ENCODE measurements around the gene LAYN. TPM values are rescaled to one million over a fixed set of nuclear protein-coding genes. Genes with fewer than 3 reads are reported as not detected.

Gene LAYN, protein sequence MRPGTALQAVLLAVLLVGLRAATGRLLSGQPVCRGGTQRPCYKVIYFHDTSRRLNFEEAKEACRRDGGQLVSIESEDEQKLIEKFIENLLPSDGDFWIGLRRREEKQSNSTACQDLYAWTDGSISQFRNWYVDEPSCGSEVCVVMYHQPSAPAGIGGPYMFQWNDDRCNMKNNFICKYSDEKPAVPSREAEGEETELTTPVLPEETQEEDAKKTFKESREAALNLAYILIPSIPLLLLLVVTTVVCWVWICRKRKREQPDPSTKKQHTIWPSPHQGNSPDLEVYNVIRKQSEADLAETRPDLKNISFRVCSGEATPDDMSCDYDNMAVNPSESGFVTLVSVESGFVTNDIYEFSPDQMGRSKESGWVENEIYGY
- total RNA-seq, result 10 to 100 TPM; 10.6 to 12.8 TPM

- Histone ChIP-seq H3K36me3 (no peaks in the 10 kb centered on the region), H3K9me3 (no peaks in the 10 kb centered on the region), H3K27me3 (replicated peaks; ENCODE audit: insufficient read depth) (no peaks in the 10 kb centered on the region), H3K4me3 (peak within 1 kb of the TSS; percentile 45 to 48), H3K27ac (peak within 1 kb of the TSS; percentile 60 to 72), H3K4me1 (replicated peaks) (no peaks in the 10 kb centered on the region)
- WGBS, result 6% methylated on average over 53 of the region's 70 CpGs
- TF ChIP-seq POLR2AphosphoS5 (IDR thresholded peaks at IDR 0.05) (peak; percentile 22), POLR2A (IDR thresholded peaks at IDR 0.05) (peak; percentile 70)
- TF ChIP-seq, protein P1, sequence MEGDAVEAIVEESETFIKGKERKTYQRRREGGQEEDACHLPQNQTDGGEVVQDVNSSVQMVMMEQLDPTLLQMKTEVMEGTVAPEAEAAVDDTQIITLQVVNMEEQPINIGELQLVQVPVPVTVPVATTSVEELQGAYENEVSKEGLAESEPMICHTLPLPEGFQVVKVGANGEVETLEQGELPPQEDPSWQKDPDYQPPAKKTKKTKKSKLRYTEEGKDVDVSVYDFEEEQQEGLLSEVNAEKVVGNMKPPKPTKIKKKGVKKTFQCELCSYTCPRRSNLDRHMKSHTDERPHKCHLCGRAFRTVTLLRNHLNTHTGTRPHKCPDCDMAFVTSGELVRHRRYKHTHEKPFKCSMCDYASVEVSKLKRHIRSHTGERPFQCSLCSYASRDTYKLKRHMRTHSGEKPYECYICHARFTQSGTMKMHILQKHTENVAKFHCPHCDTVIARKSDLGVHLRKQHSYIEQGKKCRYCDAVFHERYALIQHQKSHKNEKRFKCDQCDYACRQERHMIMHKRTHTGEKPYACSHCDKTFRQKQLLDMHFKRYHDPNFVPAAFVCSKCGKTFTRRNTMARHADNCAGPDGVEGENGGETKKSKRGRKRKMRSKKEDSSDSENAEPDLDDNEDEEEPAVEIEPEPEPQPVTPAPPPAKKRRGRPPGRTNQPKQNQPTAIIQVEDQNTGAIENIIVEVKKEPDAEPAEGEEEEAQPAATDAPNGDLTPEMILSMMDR (IDR thresholded peaks at IDR 0.05), result no peak
- intact Hi-C loops (cut with DNase I), result no loop called here
- peak; percentile 51 for DNase-seq (ENCODE audit: low spot score)
Measured at GRCh38 chr11:111540114-111540936, at the start of gene LAYN. TSS of gene LAYN (plus strand) at chr11:111540720. CDS start at chr11:111540844, 124 bp downstream.

GRCh38 chr11:111494040-111494439, 46.5 kb upstream of the LAYN start:
- TF ChIP-seq POLR2A (IDR thresholded peaks at IDR 0.05), result no peak
- TF ChIP-seq, protein P1 (IDR thresholded peaks at IDR 0.05), result no peak
- no peak for TF ChIP-seq POLR2AphosphoS5 (IDR thresholded peaks at IDR 0.05)
- no peak overlapping the region for H3K4me3 ChIP-seq
- intact Hi-C loops (cut with DNase I), result no loop called here
- no peak overlapping the region for H3K27ac ChIP-seq
- no peaks in the 10 kb centered on the region for H3K4me1 ChIP-seq (replicated peaks)
- DNase-seq (ENCODE audit: low spot score), result no peak
- no peaks in the 10 kb centered on the region for H3K9me3 ChIP-seq
- no peaks in the 10 kb centered on the region for H3K27me3 ChIP-seq (replicated peaks; ENCODE audit: insufficient read depth)
- 76% methylated on average over 1 of the region's 1 CpG for WGBS
- H3K36me3 ChIP-seq, result no peaks in the 10 kb centered on the region

GRCh38 chr11:111499483-111499882, 41.0 kb upstream of the LAYN start:
- Histone ChIP-seq H3K4me3 (no peak overlapping the region), H3K27me3 (replicated peaks; ENCODE audit: insufficient read depth) (no peaks in the 10 kb centered on the region), H3K9me3 (no peaks in the 10 kb centered on the region), H3K36me3 (no peaks in the 10 kb centered on the region), H3K4me1 (replicated peaks) (no peaks in the 10 kb centered on the region), H3K27ac (no peak overlapping the region)
- TF ChIP-seq, protein P1 (IDR thresholded peaks at IDR 0.05), result no peak
- TF ChIP-seq POLR2A (IDR thresholded peaks at IDR 0.05), result no peak
- TF ChIP-seq POLR2AphosphoS5 (IDR thresholded peaks at IDR 0.05), result no peak
- intact Hi-C loops (cut with DNase I), result no loop called here
- WGBS, result 91% methylated on average over 5 of the region's 5 CpGs
- DNase-seq (ENCODE audit: low spot score), result no peak

- Histone ChIP-seq H3K9me3 (no peaks in the 10 kb centered on the region), H3K4me1 (replicated peaks) (no peaks in the 10 kb centered on the region), H3K4me3 (no peak overlapping the region), H3K27me3 (replicated peaks; ENCODE audit: insufficient read depth) (no peaks in the 10 kb centered on the region), H3K36me3 (no peaks in the 10 kb centered on the region), H3K27ac (no peak overlapping the region)
- TF ChIP-seq POLR2AphosphoS5 (IDR thresholded peaks at IDR 0.05), result no peak
- no peak for TF ChIP-seq POLR2A (IDR thresholded peaks at IDR 0.05)
- TF ChIP-seq, protein P1 (IDR thresholded peaks at IDR 0.05), result no peak
- no peak for DNase-seq (ENCODE audit: low spot score)
- intact Hi-C loops (cut with DNase I), result no loop called here
- WGBS, result 55% methylated on average over 1 of the region's 1 CpG
Measured at GRCh38 chr11:111500481-111500880, 40.0 kb upstream of the LAYN start.
